Hippocampal formation (tissue), 2 donors: Measurements from ENCODE around the gene IFIT1B.
A peak's percentile ranks its signal among the peaks of the same experiment; 100 is the strongest.
"Not testable (repeated sequence)": the region's sequence is repeated elsewhere in the genome, so short reads cannot be mapped to it uniquely, and the experiment has no call there.

Source experiments
- DNase-seq, 2 donors: peaks; one replicate each; lab custom pipeline; 2025; lab: John Stamatoyannopoulos, UW

The IFIT1B gene

GRCh38 chr10:89384474-89385340 lies 6.9 kb downstream of the IFIT1B start:
- DNase-seq: no peak

GRCh38 chr10:89388806-89389205 lies 10.9 kb downstream of the IFIT1B start:
- DNase-seq: no peak

- peak in 1 of 2 donors; percentile 89 for DNase-seq
Measured at GRCh38 chr10:89389254-89389653, 11.4 kb downstream of the IFIT1B start.

GRCh38 chr10:89390476-89391225 lies 12.8 kb downstream of the IFIT1B start:
- DNase-seq: peak; percentile 8 to 26

GRCh38 chr10:89391226-89391576 lies 13.3 kb downstream of the IFIT1B start:
- not testable (repeated sequence) for DNase-seq

GRCh38 chr10:89391907-89392756 lies 14.3 kb downstream of the IFIT1B start, which contains the start of gene IFIT1:
Gene IFIT1, plus strand, starts transcription at chr10:89392623. Its CDS starts 90 bp downstream, at chr10:89392713.
- peak; percentile 48 to 95 for DNase-seq

- DNase-seq: peak; percentile 21 to 36
Measured at GRCh38 chr10:89392974-89393373, 15.1 kb downstream of the IFIT1B start.

GRCh38 chr10:89393898-89394297 lies 16.0 kb downstream of the IFIT1B start:
- DNase-seq: no peak

GRCh38 chr10:89395141-89395540 lies 17.3 kb downstream of the IFIT1B start:
- DNase-seq: no peak

- DNase-seq: no peak
Measured at GRCh38 chr10:89398003-89398749, 20.3 kb downstream of the IFIT1B start.

- DNase-seq: no peak
Measured at GRCh38 chr10:89399956-89400355, 22.1 kb downstream of the IFIT1B start.

- no peak for DNase-seq
Measured at GRCh38 chr10:89403043-89403442, 25.2 kb downstream of the IFIT1B start.

- no peak for DNase-seq
Measured at GRCh38 chr10:89404104-89405047, 26.5 kb downstream of the IFIT1B start.

GRCh38 chr10:89406178-89406577 lies 28.3 kb downstream of the IFIT1B start:
- not testable (repeated sequence) for DNase-seq

- not testable (repeated sequence) for DNase-seq
Measured at GRCh38 chr10:89407792-89408191, 29.9 kb downstream of the IFIT1B start.

- DNase-seq: not testable (repeated sequence)
Measured at GRCh38 chr10:89409282-89409681, 31.4 kb downstream of the IFIT1B start.

- DNase-seq: not testable (repeated sequence)
Measured at GRCh38 chr10:89410551-89410950, 32.7 kb downstream of the IFIT1B start.

GRCh38 chr10:89411135-89411534 lies 33.3 kb downstream of the IFIT1B start:
- not testable (repeated sequence) for DNase-seq

GRCh38 chr10:89412276-89412675 lies 34.4 kb downstream of the IFIT1B start:
- not testable (repeated sequence) for DNase-seq

GRCh38 chr10:89413398-89413912 lies 35.6 kb downstream of the IFIT1B start:
- no peak for DNase-seq
